GM12873 (cell line): ENCODE results near the gene GALNT17.

ENCODE experiments used
- TF ChIP-seq, protein P1 (sequence below): IDR thresholded peaks from 2 replicates; pipeline ENCODE4 v1.5.1; 2012; ENCODE audit warnings: low read depth, mild to moderate bottlenecking, moderate library complexity, low read length, control low read depth; ENCODE audit not compliant: insufficient read depth; ENCODE audit errors: missing control alignments

GALNT17 gene

DNA sequence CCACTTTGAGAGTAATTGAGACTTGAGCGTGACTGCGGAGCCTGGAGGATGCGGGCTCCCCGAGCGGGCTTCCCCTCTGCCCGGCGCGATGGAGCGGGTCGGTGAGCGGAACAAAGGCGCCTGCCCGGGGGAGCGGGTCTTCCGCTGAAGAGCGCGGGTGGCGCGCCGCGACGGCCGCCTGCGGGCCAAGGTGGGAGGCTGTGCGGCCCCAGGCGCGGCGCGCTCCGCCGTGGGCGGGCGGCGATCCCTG, at the start of gene GALNT17:
Gene GALNT17 (plus strand): TSS at position 18 of the 250 bp plus-strand sequence.
- TF ChIP-seq, protein P1, sequence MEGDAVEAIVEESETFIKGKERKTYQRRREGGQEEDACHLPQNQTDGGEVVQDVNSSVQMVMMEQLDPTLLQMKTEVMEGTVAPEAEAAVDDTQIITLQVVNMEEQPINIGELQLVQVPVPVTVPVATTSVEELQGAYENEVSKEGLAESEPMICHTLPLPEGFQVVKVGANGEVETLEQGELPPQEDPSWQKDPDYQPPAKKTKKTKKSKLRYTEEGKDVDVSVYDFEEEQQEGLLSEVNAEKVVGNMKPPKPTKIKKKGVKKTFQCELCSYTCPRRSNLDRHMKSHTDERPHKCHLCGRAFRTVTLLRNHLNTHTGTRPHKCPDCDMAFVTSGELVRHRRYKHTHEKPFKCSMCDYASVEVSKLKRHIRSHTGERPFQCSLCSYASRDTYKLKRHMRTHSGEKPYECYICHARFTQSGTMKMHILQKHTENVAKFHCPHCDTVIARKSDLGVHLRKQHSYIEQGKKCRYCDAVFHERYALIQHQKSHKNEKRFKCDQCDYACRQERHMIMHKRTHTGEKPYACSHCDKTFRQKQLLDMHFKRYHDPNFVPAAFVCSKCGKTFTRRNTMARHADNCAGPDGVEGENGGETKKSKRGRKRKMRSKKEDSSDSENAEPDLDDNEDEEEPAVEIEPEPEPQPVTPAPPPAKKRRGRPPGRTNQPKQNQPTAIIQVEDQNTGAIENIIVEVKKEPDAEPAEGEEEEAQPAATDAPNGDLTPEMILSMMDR, result no peak

DNA sequence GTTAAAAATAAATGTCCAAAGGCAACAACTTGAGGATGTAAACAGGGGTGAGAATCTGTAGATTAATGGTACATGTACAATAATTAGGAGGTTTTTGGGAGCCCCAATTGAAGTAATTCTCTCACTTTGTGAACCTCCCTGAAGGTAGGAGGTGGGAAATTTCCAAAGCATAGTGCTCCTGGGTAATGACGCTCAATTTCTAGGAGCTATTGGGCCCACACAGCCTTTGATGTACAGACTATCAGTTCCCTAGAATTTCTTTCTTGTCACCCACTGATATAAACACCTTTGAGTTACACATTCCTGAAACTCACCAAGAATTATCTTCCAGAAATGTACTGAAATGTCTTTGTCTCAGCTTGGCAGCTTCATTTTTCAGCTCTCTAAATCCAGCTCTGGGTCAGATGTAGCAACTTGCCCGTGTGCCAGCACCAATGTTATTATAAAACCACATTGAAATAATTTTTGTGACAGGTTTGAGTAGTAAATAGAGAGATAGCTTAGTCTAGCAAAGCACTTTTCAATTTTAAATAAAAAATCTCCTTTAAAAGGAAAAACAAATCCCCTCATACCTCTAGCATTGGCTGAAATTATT, 36.6 kb upstream of the GALNT17 start:
- TF ChIP-seq, protein P1, result no peak

DNA sequence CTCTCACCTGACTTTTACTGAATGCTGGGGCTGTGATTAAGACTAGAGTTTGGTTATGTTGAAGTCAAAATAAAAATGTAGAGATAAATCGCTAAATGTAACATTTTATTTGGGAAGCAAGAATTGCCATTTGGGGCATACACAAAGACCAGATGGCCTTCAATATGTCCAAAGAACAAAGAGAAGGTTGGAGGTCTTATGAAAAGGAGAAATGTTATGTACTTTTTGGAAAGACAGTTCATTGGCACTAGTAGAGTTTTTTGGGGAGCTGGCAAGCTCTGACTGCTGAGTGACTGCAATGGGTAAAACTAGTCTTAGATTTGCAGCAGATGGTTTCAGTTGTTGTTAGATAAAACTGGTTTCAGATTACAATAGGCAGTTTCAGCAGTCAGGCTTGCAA, 35.6 kb upstream of the GALNT17 start:
- TF ChIP-seq, protein P1, result no peak

DNA sequence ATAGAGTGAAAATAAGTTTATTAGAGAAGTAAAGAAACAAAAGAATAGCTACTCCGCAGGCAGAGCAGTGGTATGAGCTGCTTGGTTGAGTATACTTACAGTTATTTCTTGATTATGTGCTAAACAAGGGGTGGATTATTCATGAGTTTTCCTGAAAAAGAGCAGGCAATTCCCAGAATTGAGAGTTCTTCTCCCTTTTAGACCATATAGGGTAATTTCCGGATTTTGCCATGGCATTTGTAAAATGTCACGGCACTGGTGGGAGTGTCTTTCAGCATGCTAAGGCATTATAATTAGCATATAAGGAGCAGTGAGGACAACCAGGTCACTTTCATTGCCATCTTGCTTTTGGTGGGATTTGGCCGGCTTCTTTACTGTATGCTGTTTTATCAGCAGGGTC, 25.7 kb upstream of the GALNT17 start:
- TF ChIP-seq, protein P1, result no peak

DNA sequence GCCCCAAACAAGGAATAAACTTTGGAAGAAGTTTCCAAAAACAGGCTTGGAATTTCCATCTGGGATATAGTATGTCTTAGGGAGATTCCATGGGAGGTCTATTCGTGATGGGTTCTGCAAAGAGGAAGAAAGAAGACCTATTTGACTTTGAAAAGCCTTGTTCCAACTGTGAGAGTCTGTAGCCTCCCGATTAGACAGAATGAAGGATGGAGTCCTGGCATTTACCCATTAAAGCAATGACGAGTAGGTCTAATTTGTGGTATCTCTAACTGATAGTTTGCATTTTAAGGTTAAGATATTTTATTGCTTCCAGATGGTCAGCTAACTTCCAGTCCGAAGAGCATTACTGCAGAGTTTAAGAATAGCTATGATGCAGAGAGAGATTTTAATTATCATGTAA, 19.5 kb upstream of the GALNT17 start:
- TF ChIP-seq, protein P1, result no peak

DNA sequence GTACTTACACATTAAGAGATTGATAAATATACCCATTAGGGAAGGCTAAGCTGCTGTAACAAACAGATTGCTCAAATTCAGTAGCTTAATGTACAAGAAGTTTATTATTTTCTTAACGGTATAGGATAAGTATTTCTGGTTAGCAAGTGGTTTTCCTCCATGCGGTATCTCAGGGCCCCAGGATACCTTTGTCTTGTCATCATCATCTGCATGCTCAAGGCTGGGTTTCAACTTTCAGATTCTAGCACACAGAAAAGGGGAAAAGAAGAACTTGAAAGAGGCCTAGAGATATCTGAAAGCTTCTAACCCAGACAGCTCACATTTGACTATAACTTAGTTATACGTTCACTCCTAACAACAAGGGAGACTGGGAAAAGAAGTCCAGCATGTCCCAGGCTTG, 11.8 kb upstream of the GALNT17 start:
- TF ChIP-seq, protein P1, result no peak

DNA sequence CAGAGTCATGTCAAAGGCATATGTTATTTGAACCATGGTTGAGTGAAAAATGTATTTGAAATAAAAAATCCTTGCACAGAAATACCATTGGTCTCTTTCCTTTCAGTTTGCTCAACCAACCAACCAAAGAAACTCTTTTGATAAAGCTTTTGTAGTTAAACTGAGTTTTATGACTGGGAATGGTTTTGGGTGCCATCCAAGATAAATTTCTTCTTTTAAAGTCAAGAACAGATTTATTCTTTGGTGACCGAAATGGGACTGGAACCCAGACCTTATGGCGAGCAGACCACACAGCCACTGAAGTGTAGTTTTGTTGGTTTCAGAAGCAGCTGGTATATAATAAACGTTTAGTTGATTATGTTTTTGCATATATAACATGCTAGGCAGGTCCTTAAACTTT, 2.8 kb upstream of the GALNT17 start:
- TF ChIP-seq, protein P1, result no peak

DNA sequence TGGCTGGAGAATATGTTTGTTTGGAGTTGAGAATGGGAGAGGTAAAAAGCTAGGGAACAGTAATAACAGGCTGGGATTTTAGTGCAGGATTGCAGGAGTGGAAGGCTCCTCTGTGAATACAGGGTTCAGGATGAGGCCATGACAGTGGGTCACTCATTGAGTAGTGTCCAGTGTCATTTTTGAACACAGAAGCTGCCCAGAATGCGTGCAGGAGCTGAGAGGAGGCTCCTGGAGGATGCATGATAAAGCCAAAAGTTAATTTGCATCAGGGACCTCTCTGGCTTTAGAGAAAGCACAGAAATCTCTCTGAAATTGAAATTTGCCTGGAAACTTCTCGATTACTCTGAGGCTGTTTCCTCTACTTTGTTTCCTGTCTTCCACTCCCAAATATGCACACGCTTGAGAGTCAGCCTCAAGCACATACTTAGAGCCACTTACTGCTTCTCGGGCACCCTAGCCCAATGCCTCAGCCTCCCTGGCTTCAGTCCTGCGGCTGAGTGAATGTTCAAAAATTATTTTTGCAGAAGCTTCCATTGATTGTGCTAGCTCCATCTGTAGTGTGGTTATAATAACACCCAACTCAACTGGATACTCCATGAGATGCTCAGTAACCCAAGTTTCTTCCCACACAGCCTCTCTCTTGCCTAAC, 1.8 kb upstream of the GALNT17 start:
- TF ChIP-seq, protein P1, result no peak
